Osteocyte (in vitro differentiated cells): ENCODE measurements around the gene NDRG2. TPM values are rescaled to one million over a fixed set of nuclear protein-coding genes. Genes with fewer than 3 reads are reported as not detected.

Source experiments
- DNase-seq: peaks from one replicate; pipeline ENCODE4 v3.0.0; 2021; ENCODE audit warnings: mixed read lengths; ENCODE audit not compliant: unreplicated experiment; ENCODE audit errors: extremely low spot score
- H3K27ac Mint-ChIP-seq: one replicate; pipeline ENCODE4 v1.8.0; 2021; ENCODE audit warnings: mild to moderate bottlenecking, mixed read lengths; ENCODE audit not compliant: unreplicated experiment
- H3K27me3 Mint-ChIP-seq: one replicate; pipeline ENCODE4 v1.8.0; 2021; ENCODE audit warnings: mixed read lengths; ENCODE audit not compliant: unreplicated experiment
- H3K36me3 Mint-ChIP-seq: one replicate; pipeline ENCODE4 v1.8.0; 2021; ENCODE audit warnings: mixed read lengths; ENCODE audit not compliant: unreplicated experiment
- H3K4me1 Mint-ChIP-seq: one replicate; pipeline ENCODE4 v1.8.0; 2021; ENCODE audit warnings: mixed read lengths; ENCODE audit not compliant: unreplicated experiment
- H3K4me3 Mint-ChIP-seq: one replicate; pipeline ENCODE4 v1.8.0; 2021; ENCODE audit warnings: mild to moderate bottlenecking, moderate library complexity, mixed read lengths; ENCODE audit not compliant: unreplicated experiment
- H3K9me3 Mint-ChIP-seq: one replicate; pipeline ENCODE4 v1.8.0; 2021; ENCODE audit warnings: mixed read lengths; ENCODE audit not compliant: unreplicated experiment
- total RNA-seq: library from RNA; stranded (reverse); gene quantifications from 2 replicates; pipeline ENCODE4 v1.2.1, GENCODE V29; 2021
- TF ChIP-seq, protein P1 (sequence below): fragments of 200-600 bp; sonication (generic); IDR thresholded peaks from 2 replicates; pipeline ENCODE4 v1.5.0; 2021; ENCODE audit warnings: antibody characterized with exemption, mild to moderate bottlenecking, moderate library complexity

The NDRG2 gene
- total RNA-seq, 1 donor from 2014 or later = 8.6 TPM

DNA sequence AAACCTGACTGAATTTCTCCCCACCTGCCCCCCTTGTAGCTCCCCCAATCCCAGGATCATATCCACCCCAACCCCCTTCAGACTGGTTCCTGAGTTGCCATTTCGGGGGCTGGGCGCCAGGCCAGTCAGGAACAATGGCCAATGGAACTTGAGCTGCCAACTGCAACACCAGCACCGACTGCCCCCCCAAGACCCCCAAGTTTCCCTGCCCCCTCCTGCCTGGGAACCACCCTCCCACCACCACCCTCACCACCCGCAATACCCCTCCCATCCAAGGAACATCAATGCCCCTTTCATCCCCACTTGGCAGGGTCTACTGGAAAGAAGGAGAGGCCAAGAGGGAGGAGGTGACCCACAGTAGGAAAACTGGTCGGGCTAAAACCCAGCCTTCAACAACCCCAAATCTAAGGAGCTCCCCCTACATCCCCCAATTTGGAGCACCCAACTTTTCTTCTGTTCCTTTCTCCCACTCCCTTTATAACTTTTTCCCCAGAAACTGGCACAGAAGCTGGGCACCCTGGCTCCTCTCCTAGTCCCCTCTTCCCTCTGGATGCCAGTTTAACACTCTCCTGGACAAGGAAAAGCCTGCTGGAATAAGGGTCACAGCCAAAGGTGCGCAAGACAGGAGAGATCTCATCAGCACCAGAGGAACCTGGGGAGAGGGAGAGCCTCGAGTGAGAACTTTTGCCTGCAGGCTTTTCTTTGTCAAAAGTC lies 1.6 kb upstream of the NDRG2 start:
- Mint-ChIP-seq H3K27me3 (peaks cover 39% of the 10 kb centered on the region), H3K4me3 (peak overlapping the region; percentile 8), H3K27ac (no peak overlapping the region), H3K4me1 (peaks cover 9% of the 10 kb centered on the region), H3K36me3 (no peaks in the 10 kb centered on the region), H3K9me3 (no peaks in the 10 kb centered on the region)
- no peak for DNase-seq
- TF ChIP-seq, protein P1, sequence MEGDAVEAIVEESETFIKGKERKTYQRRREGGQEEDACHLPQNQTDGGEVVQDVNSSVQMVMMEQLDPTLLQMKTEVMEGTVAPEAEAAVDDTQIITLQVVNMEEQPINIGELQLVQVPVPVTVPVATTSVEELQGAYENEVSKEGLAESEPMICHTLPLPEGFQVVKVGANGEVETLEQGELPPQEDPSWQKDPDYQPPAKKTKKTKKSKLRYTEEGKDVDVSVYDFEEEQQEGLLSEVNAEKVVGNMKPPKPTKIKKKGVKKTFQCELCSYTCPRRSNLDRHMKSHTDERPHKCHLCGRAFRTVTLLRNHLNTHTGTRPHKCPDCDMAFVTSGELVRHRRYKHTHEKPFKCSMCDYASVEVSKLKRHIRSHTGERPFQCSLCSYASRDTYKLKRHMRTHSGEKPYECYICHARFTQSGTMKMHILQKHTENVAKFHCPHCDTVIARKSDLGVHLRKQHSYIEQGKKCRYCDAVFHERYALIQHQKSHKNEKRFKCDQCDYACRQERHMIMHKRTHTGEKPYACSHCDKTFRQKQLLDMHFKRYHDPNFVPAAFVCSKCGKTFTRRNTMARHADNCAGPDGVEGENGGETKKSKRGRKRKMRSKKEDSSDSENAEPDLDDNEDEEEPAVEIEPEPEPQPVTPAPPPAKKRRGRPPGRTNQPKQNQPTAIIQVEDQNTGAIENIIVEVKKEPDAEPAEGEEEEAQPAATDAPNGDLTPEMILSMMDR = no peak

DNA sequence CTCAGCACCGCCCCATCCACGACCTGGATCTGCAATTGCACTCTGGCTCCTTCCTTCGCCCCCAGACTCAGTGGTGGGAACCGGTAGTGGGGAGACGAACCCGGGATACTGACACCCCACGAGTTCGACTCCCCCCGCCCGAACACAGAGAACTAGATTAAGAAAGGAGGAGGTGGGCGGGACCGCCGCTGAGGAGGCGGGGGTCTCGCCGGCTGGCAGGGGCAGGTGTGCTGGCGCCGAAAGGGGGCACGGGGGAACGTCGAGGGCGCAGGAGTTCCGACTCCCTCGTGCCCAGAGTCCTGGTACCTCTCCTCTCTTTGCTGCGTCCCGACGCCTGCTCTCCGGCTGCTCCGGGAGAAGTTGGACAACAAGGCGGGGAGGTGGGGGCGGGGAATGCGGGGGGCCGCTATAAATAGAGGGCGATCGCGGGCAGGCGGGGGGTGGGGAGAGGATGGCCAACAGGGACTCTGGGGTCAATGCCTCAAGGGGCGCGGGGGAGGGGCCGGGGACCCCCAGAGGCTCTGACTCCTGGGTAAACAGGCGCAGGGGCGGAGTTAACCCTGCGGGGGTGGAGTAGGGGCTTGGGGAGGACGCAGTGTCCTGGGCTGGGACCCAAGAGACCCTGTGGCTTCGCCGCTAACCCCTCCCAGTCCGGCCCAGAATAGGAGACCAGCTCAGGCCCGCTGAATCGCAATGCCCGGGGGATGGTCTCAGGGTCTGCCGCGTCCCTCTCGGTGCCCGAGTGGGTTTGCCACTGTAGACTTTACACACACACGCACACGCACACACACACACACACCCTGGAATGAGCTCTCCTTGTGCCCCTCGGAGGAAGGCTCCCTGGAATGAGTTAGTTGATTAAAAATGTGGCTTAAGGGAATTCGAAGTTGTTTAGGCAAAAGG lies 761 bp upstream of the NDRG2 start:
- Mint-ChIP-seq H3K27ac (no peak overlapping the region), H3K9me3 (no peaks in the 10 kb centered on the region), H3K27me3 (peaks cover 42% of the 10 kb centered on the region), H3K4me1 (peaks cover 9% of the 10 kb centered on the region), H3K4me3 (peak overlapping the region; percentile 78), H3K36me3 (no peaks in the 10 kb centered on the region)
- no peak for DNase-seq
- TF ChIP-seq, protein P1 = no peak

- no peak for DNase-seq
- peaks cover 39% of the 10 kb centered on the region for H3K27me3 Mint-ChIP-seq
- H3K9me3 Mint-ChIP-seq = no peaks in the 10 kb centered on the region
- H3K27ac Mint-ChIP-seq = no peak overlapping the region
- peaks cover 9% of the 10 kb centered on the region for H3K4me1 Mint-ChIP-seq
- H3K36me3 Mint-ChIP-seq = no peaks in the 10 kb centered on the region
- TF ChIP-seq, protein P1 = no peak
- peak overlapping the region; percentile 69 for H3K4me3 Mint-ChIP-seq
Measured at GRCh38 chr14:21023817-21024584, 860 bp downstream of the NDRG2 start.

DNA sequence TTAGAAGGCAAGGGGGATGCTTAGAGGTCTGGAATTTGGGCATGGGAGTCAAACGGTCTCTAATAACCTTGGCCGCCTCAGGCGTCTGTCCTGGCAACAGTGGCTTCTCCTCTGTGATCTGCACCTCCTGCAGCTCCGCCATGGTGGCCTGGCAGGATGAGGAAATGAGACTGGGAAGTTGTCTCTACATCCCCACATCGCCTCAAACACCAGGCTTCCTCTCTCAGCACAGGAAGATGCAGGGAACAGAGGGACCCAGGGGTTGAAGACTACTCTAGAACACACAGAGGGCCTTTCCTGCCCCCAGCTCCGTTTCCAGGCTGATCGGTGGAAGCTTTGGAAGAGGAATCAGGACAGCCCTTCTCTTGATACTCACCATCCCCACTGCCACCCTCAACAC lies 1.7 kb downstream of the NDRG2 start:
- Mint-ChIP-seq H3K9me3 (no peaks in the 10 kb centered on the region), H3K4me1 (peaks cover 9% of the 10 kb centered on the region), H3K27me3 (peaks cover 39% of the 10 kb centered on the region), H3K36me3 (no peaks in the 10 kb centered on the region), H3K4me3 (no peak overlapping the region), H3K27ac (no peak overlapping the region)
- no peak for DNase-seq
- TF ChIP-seq, protein P1 = no peak
